T-cell (primary cell): Measurements from ENCODE around the gene ECHS1. TPM values are rescaled to one million over a fixed set of nuclear protein-coding genes. Genes with fewer than 3 reads are reported as not detected.

Experiments used
- ATAC-seq, 4 experiments: fragments of 200-7000 bp in 3 of 4; fragments of 150-1000 bp in 1 of 4; cut with Tn5 transposase; replicated peaks in 1 of 4; 1 replicate in 3 of 4; 2 replicates in 1 of 4; pipeline ENCODE4 v1.10.0; 2021; ENCODE audit warnings: moderate library complexity in 3 of 4, mild to moderate bottlenecking in 2 of 4, moderate number of reproducible peaks in 1 of 4
- CTCF ChIA-PET, 2 donors: fragments of 300-600 bp; sonication (Branson Sonifier 250); formaldehyde crosslinking; loops; one replicate each; lab custom pipeline; 2022; ENCODE audit warnings: antibody characterized with exemption in 2 of 2; lab: Charles Lee
- POLR2A ChIA-PET, 2 donors: fragments of 300-600 bp; sonication (Branson Sonifier 250); formaldehyde crosslinking; loops; one replicate each; lab custom pipeline; 2022; ENCODE audit warnings: antibody characterized with exemption in 2 of 2; lab: Charles Lee
- DNase-seq, 35 experiments: peaks; one replicate each; pipeline versions ENCODE4 v3.0.0 to v3.0.0-alpha.2; 2013 to 2023
- H3K27ac ChIP-seq: one replicate; pipeline ENCODE4 v1.5.1; 2013; ENCODE audit warnings: low read length
- H3K27me3 ChIP-seq, 2 experiments: replicated peaks in 1 of 2; 1 replicate in 1 of 2; 2 replicates in 1 of 2; pipeline versions ENCODE4 v1.6.1 to v1.7.0; 2013; ENCODE audit warnings: low read length in 1 of 2, mixed read lengths in 1 of 2; ENCODE audit not compliant: control insufficient read depth in 2 of 2, insufficient read depth in 2 of 2; ENCODE audit errors: extremely low read depth in 1 of 2
- H3K36me3 ChIP-seq, 2 donors: 1 replicate in 1 of 2; 2 replicates in 1 of 2; pipeline versions ENCODE4 v1.6.1 to v1.7.0; 2013; ENCODE audit warnings: low read length in 1 of 2; ENCODE audit not compliant: control insufficient read depth in 2 of 2, insufficient read depth in 1 of 2; ENCODE audit errors: extremely low read depth in 1 of 2
- H3K4me1 ChIP-seq, 2 experiments: 1 replicate in 1 of 2; 2 replicates in 1 of 2; pipeline versions ENCODE4 v1.6.1 to v1.7.0; 2013; ENCODE audit warnings: low read length in 2 of 2, mixed read lengths in 1 of 2; ENCODE audit not compliant: insufficient read depth in 2 of 2, control insufficient read depth in 1 of 2; ENCODE audit errors: extremely low read depth in 1 of 2
- H3K4me3 ChIP-seq, 2 donors: 1 replicate in 1 of 2; 2 replicates in 1 of 2; pipeline versions ENCODE4 v1.5.1 to v1.7.0; 2013; ENCODE audit warnings: mild to moderate bottlenecking in 2 of 2, low read length in 1 of 2, moderate library complexity in 1 of 2; ENCODE audit not compliant: control insufficient read depth in 1 of 2; ENCODE audit errors: extremely low read depth in 1 of 2
- H3K9me3 ChIP-seq: 2 replicates; pipeline ENCODE4 v1.7.0; 2013
- H3K27ac Mint-ChIP-seq, 2 donors: one replicate each; pipeline ENCODE4 v1.8.0; 2020 to 2021; ENCODE audit warnings: mild to moderate bottlenecking in 2 of 2, mixed read lengths in 2 of 2
- H3K27me3 Mint-ChIP-seq, 2 donors: one replicate each; pipeline ENCODE4 v1.8.0; 2021 to 2022; ENCODE audit warnings: mixed read lengths in 2 of 2
- H3K36me3 Mint-ChIP-seq: one replicate; pipeline ENCODE4 v1.8.0; 2021; ENCODE audit warnings: mixed read lengths
- H3K4me1 Mint-ChIP-seq, 3 donors: one replicate each; pipeline ENCODE4 v1.8.0; 2020 to 2022; ENCODE audit warnings: mixed read lengths in 3 of 3, mild to moderate bottlenecking in 1 of 3
- H3K4me3 Mint-ChIP-seq, 3 donors: one replicate each; pipeline ENCODE4 v1.8.0; 2020 to 2022; ENCODE audit warnings: mild to moderate bottlenecking in 3 of 3, mixed read lengths in 3 of 3, moderate library complexity in 3 of 3
- H3K9me3 Mint-ChIP-seq, 3 donors: one replicate each; pipeline ENCODE4 v1.8.0; 2020 to 2022; ENCODE audit warnings: mixed read lengths in 3 of 3
- WGBS: methylation state at CpG from one replicate; pipeline ENCODE4 v1.1.5; 2013; ENCODE audit warnings: missing lambda C conversion rate; ENCODE audit not compliant: insufficient coverage; 5-methylcytosine and 5-hydroxymethylcytosine counted together
- total RNA-seq, 35 experiments: library from RNA in 6 of 35; stranded (reverse) in 6 of 35; fragments of 120-200 nt in 1 of 35; gene quantifications; one replicate each; pipeline versions ENCODE4 v1.2.1 to v1.2.4 and lab custom pipeline; 2013 to 2026

The ECHS1 gene
- total RNA-seq, 5 donors from 2014 or later (not counting 1 experiment from before 2014, with no cell fraction given): 17.6 to 31.7 (median 27.2) TPM

DNA sequence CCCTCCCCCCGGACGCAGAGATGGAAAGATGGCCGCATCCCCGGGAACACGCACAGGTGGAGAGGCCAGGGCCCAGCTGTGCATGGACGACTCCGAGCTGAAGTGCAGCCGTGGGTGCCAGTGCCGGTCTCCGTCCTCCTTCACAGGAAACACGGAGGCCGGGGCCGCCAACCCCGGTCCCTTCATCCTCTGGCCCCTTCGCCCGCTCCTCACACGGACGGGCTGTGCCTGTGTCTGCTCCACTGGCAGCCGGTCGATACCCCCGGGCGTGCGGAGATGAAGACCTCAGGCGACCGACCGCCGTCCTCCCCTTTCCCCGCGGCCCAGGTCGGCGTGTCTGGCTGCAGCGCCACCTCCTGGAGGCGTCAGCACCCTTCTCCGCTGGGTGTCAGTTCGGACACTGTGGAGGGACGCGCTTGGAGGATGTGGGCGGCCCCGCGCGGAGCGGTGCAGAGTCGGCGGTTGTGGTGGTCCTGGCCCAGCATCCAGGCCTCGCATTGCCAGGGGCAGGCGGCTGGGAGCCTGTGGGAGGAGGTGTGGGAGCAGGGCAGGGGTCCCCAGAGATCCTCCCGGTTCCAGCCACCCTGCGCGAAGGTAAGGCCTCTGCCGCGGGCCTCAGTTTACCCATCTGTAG is 54.5 kb downstream of the ECHS1 start:
- Histone ChIP-seq H3K4me3 (peak overlapping the region; percentile 44 to 51), H3K36me3 (no peaks in the 10 kb centered on the region), H3K27me3 (peaks cover 0 to 14% of the 10 kb centered on the region in 2 experiments), H3K27ac (no peak overlapping the region), H3K9me3 (no peaks in the 10 kb centered on the region), H3K4me1 (peaks cover 0 to 12% of the 10 kb centered on the region in 2 experiments)
- Mint-ChIP-seq H3K27ac (no peak overlapping the region), H3K27me3 (peaks cover 7 to 8% of the 10 kb centered on the region in 2 donors), H3K36me3 (no peaks in the 10 kb centered on the region), H3K4me3 (peak overlapping the region; percentile 44 to 78 (median 63)), H3K9me3 (no peaks in the 10 kb centered on the region), H3K4me1 (peaks cover 7 to 18% (median 13%) of the 10 kb centered on the region in 3 donors)
- DNase-seq (peak in 31 of 35 experiments; percentile 27 to 79 (median 53)), ATAC-seq (peak; percentile 79 to 89 (median 86))
- 11% methylated on average over 41 of the region's 51 CpGs for WGBS
- ChIA-PET CTCF (interaction anchor here in 1 of 2 donors (1.0 kb wide), 1 partner anchor 10 kb away, joined by 5 read pairs; no protein-coding TSS in a partner anchor), POLR2A (no interaction called here)

DNA sequence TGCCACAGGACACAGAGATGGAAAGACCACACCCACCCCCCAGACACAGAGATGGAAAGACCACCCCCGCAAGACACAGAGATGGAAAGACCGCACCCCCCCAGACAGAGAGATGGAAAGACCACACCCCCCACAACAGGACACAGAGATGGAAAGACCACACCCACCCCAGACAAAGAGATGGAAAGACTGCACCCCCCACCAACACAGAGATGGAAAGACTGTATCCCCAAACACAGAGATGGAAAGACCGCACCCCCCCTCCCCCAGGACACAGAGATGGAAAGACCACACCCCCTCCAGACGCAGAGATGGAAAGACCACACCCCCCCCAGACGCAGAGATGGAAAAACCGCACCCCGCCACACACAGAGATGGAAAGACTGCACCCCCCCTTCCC is 56.4 kb downstream of the ECHS1 start:
- peaks cover 6 to 7% of the 10 kb centered on the region in 2 donors for H3K27me3 Mint-ChIP-seq
- peaks cover 7 to 18% (median 13%) of the 10 kb centered on the region in 3 donors for H3K4me1 Mint-ChIP-seq
- no CpG with 5 or more reads among the region's 7 CpGs for WGBS
- no peak overlapping the region for H3K4me3 ChIP-seq
- no peak overlapping the region for H3K4me3 Mint-ChIP-seq
- H3K36me3 Mint-ChIP-seq: peaks cover 6% of the 10 kb centered on the region
- H3K27me3 ChIP-seq: peaks cover 0 to 14% of the 10 kb centered on the region in 2 experiments
- H3K36me3 ChIP-seq: peaks cover 0 to 2% of the 10 kb centered on the region in 2 donors
- ChIA-PET CTCF (no interaction called here), POLR2A (no interaction called here)
- no peaks in the 10 kb centered on the region for H3K9me3 Mint-ChIP-seq
- no peaks in the 10 kb centered on the region for H3K9me3 ChIP-seq
- DNase-seq (no peak), ATAC-seq (no peak)
- no peak overlapping the region for H3K27ac Mint-ChIP-seq
- peaks cover 0 to 12% of the 10 kb centered on the region in 2 experiments for H3K4me1 ChIP-seq
- no peak overlapping the region for H3K27ac ChIP-seq

DNA sequence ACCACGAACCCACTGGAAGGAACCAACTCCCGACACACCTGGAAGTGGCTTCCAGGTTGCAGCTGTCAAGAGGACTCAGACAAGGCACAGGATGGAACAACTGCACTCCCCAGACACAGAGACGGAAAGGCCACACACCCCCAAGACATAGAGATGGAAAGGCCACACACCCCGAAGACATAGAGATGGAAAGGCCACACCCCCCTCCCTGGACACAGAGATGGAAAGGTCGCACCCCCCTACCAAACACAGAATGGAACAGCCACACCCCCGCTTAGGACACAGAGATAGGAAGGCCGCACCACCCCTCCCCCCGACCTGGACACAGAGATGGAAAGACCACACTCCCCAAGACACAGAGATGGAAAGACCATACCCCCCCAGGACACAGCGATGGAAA is 56.9 kb downstream of the ECHS1 start:
- H3K36me3 ChIP-seq: peaks cover 0 to 7% of the 10 kb centered on the region in 2 donors
- no peak for ATAC-seq
- H3K27me3 Mint-ChIP-seq: peaks cover 6 to 7% of the 10 kb centered on the region in 2 donors
- H3K4me1 Mint-ChIP-seq: peaks cover 7 to 18% (median 13%) of the 10 kb centered on the region in 3 donors
- no peak overlapping the region for H3K27ac ChIP-seq
- no peaks in the 10 kb centered on the region for H3K9me3 ChIP-seq
- POLR2A ChIA-PET: interaction anchor here in 1 of 2 donors (0.6 kb wide), 1 partner anchor 38 kb away, joined by 3 read pairs; no protein-coding TSS in a partner anchor
- H3K27me3 ChIP-seq: peaks cover 0 to 14% of the 10 kb centered on the region in 2 experiments
- peaks cover 10% of the 10 kb centered on the region for H3K36me3 Mint-ChIP-seq
- WGBS: 63% methylated on average over 2 of the region's 9 CpGs
- no peaks in the 10 kb centered on the region for H3K9me3 Mint-ChIP-seq
- CTCF ChIA-PET: no interaction called here
- DNase-seq: no peak
- H3K27ac Mint-ChIP-seq: no peak overlapping the region
- H3K4me1 ChIP-seq: peaks cover 0 to 12% of the 10 kb centered on the region in 2 experiments
- H3K4me3 ChIP-seq: no peak overlapping the region
- H3K4me3 Mint-ChIP-seq: no peak overlapping the region

DNA sequence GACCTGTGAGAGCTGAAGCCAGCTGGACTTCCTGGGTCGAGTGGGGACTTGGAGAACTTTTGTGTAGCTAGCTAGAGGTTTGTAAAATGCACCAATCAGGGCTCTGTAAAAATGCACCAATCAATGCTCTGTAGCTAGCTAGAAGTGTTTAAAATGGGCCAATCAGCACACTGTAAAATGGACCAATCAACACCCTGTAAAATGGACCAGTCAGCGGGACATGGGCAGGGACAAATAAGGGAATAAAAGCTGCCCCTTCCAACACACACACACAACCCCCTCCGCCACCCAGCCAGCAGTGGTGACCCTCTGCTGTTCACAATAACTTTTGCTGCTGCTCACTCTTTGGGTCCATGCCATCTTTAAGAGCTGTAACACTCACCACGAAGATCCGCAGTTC is 57.3 kb downstream of the ECHS1 start:
- Histone ChIP-seq H3K4me3 (no peak overlapping the region), H3K9me3 (no peaks in the 10 kb centered on the region), H3K27ac (no peak overlapping the region), H3K27me3 (peaks cover 0 to 14% of the 10 kb centered on the region in 2 experiments), H3K36me3 (peaks cover 3 to 8% of the 10 kb centered on the region in 2 donors), H3K4me1 (peaks cover 0 to 12% of the 10 kb centered on the region in 2 experiments)
- Mint-ChIP-seq H3K27ac (no peak overlapping the region), H3K27me3 (peaks cover 6 to 7% of the 10 kb centered on the region in 2 donors), H3K36me3 (peaks cover 10% of the 10 kb centered on the region), H3K4me1 (peaks cover 7 to 18% (median 13%) of the 10 kb centered on the region in 3 donors), H3K9me3 (no peaks in the 10 kb centered on the region), H3K4me3 (no peak overlapping the region)
- POLR2A ChIA-PET: interaction anchor here in 1 of 2 donors (0.6 to 1.1 kb wide), 2 partner anchors 8 to 39 kb away, joined by 3 read pairs; no protein-coding TSS in a partner anchor
- ATAC-seq: no peak
- CTCF ChIA-PET: no interaction called here
- 60% methylated on average over 5 of the region's 5 CpGs for WGBS
- no peak for DNase-seq

DNA sequence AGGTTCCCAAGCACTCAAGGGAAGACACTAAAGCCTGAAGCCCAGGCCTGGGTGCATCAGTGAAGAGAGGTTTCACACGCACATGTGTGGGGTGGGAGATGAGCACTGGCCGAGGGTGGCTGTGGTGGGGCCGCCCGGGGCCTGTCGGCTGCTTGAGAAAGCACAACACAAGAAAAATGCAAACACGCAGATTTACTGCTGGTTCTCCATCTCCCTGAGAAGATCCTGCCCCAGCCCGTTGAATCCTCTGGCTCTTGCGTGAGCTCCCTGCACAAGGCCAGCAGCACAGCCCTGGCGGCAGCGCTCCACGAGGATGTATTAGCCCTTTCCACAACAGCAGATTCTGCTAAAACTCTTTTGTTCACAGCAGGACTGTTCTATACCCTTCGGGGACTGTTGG is 58.2 kb downstream of the ECHS1 start:
- peaks cover 10% of the 10 kb centered on the region for H3K36me3 Mint-ChIP-seq
- H3K4me3 Mint-ChIP-seq: no peak overlapping the region
- no peaks in the 10 kb centered on the region for H3K9me3 Mint-ChIP-seq
- peaks cover 6 to 7% of the 10 kb centered on the region in 2 donors for H3K27me3 Mint-ChIP-seq
- no peak for ATAC-seq
- CTCF ChIA-PET: interaction anchor here in 1 of 2 donors (1.1 kb wide), 1 partner anchor 17 kb away, joined by 3 read pairs; no protein-coding TSS in a partner anchor
- Histone ChIP-seq H3K27me3 (peaks cover 0 to 14% of the 10 kb centered on the region in 2 experiments), H3K4me1 (peaks cover 0 to 13% of the 10 kb centered on the region in 2 experiments), H3K36me3 (peaks cover 3 to 17% of the 10 kb centered on the region in 2 donors), H3K9me3 (no peaks in the 10 kb centered on the region), H3K4me3 (no peak overlapping the region), H3K27ac (no peak overlapping the region)
- no peak overlapping the region for H3K27ac Mint-ChIP-seq
- WGBS: 92% methylated on average over 10 of the region's 12 CpGs
- peaks cover 7 to 18% (median 13%) of the 10 kb centered on the region in 3 donors for H3K4me1 Mint-ChIP-seq
- POLR2A ChIA-PET: interaction anchor here in 1 of 2 donors (1.1 kb wide), 1 partner anchor 9 kb away, joined by 3 read pairs; no protein-coding TSS in a partner anchor
- no peak for DNase-seq

DNA sequence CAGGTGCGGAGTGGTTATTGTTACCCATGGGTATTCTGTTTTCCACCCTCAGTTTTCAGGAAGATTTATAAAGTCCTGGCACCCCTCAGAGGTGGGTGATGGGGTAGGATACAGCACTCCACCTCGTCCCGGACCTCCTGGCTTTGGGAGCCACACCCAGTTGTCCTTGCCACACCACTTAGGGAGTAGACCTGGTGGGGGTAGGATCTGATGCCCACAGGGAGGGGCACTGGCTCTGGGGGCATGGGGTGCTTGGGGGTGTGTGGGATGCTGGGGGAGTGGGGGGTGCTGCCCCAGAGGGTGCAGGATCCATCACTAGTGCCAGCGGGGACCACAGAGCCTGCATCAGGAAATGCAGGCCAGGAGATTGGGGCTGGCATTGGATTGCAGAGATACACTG is 60.0 kb downstream of the ECHS1 start:
- ChIA-PET CTCF (no interaction called here), POLR2A (no interaction called here)
- H3K27ac ChIP-seq: no peak overlapping the region
- H3K27me3 ChIP-seq: no peaks in the 10 kb centered on the region
- no peaks in the 10 kb centered on the region for H3K9me3 Mint-ChIP-seq
- no peak overlapping the region for H3K4me3 Mint-ChIP-seq
- H3K4me1 ChIP-seq: peaks cover 0 to 12% of the 10 kb centered on the region in 2 experiments
- H3K4me1 Mint-ChIP-seq: peaks cover 4 to 12% (median 8%) of the 10 kb centered on the region in 3 donors
- peaks cover 3 to 22% of the 10 kb centered on the region in 2 donors for H3K36me3 ChIP-seq
- ATAC-seq (no peak), DNase-seq (no peak)
- 100% methylated on average over 2 of the region's 4 CpGs for WGBS
- no peak overlapping the region for H3K27ac Mint-ChIP-seq
- H3K36me3 Mint-ChIP-seq: peaks cover 11% of the 10 kb centered on the region
- no peak overlapping the region for H3K4me3 ChIP-seq
- no peaks in the 10 kb centered on the region for H3K9me3 ChIP-seq
- H3K27me3 Mint-ChIP-seq: no peaks in the 10 kb centered on the region
